CD4-positive, alpha-beta T cell treated with Interleukin-12 subunit alpha and Interleukin-12 subunit beta, for 1 hour (primary cell): ENCODE results near the gene PIK3CB.
"Not testable (repeated sequence)": the region's sequence is repeated elsewhere in the genome, so short reads cannot be mapped to it uniquely, and the experiment has no call there.

Experiments
- DNase-seq: peaks from one replicate; pipeline ENCODE4 v3.0.0-alpha.2; 2020

PIK3CB gene

GRCh38 chr3:138846262-138846791 is 11.6 kb upstream of the PIK3CB start:
- DNase-seq, result no peak

GRCh38 chr3:138845771-138846173 is 11.0 kb upstream of the PIK3CB start:
- DNase-seq, result no peak

- DNase-seq, result no peak
These were observed 10.5 kb upstream of the PIK3CB start for GRCh38 chr3:138845181-138845601.

- DNase-seq, result no peak
These were observed 7.9 kb upstream of the PIK3CB start for GRCh38 chr3:138842483-138843188.

- DNase-seq, result not testable (repeated sequence)
These were observed 3.7 kb upstream of the PIK3CB start for GRCh38 chr3:138838385-138838784.

- not testable (repeated sequence) for DNase-seq
These were observed 1.1 kb upstream of the PIK3CB start for GRCh38 chr3:138835846-138836245.

GRCh38 chr3:138835397-138835757 is 649 bp upstream of the PIK3CB start:
- DNase-seq, result no peak

- DNase-seq, result peak; percentile 14
These were observed 681 bp downstream of the PIK3CB start for GRCh38 chr3:138833899-138834595.

- not testable (repeated sequence) for DNase-seq
These were observed 2.2 kb downstream of the PIK3CB start for GRCh38 chr3:138832473-138833057.

GRCh38 chr3:138829886-138830510 is 4.7 kb downstream of the PIK3CB start:
- no peak for DNase-seq

- no peak for DNase-seq
These were observed 5.6 kb downstream of the PIK3CB start for GRCh38 chr3:138829097-138829496.

- DNase-seq, result no peak
These were observed 7.5 kb downstream of the PIK3CB start for GRCh38 chr3:138827222-138827621.

- DNase-seq, result no peak
These were observed 9.4 kb downstream of the PIK3CB start for GRCh38 chr3:138825336-138825735.

GRCh38 chr3:138824114-138824506 is 10.6 kb downstream of the PIK3CB start:
- no peak for DNase-seq

GRCh38 chr3:138820379-138820778 is 14.3 kb downstream of the PIK3CB start:
- not testable (repeated sequence) for DNase-seq

- DNase-seq, result no peak
These were observed 16.4 kb downstream of the PIK3CB start for GRCh38 chr3:138818185-138818860.

- no peak for DNase-seq
These were observed 17.0 kb downstream of the PIK3CB start for GRCh38 chr3:138817695-138818094.

- no peak for DNase-seq
These were observed 21.9 kb downstream of the PIK3CB start for GRCh38 chr3:138812806-138813205.

- no peak for DNase-seq
These were observed 25.1 kb downstream of the PIK3CB start for GRCh38 chr3:138809500-138810256.

GRCh38 chr3:138806376-138807080 is 28.2 kb downstream of the PIK3CB start:
- no peak for DNase-seq

- DNase-seq, result no peak
These were observed 31.6 kb downstream of the PIK3CB start for GRCh38 chr3:138803006-138803653.
